ENCODE data around the gene ANKRD63.

GRCh38 chr15:40328751-40329150, 45.9 kb upstream of the ANKRD63 start:
- TF ChIP-seq, protein P1, sequence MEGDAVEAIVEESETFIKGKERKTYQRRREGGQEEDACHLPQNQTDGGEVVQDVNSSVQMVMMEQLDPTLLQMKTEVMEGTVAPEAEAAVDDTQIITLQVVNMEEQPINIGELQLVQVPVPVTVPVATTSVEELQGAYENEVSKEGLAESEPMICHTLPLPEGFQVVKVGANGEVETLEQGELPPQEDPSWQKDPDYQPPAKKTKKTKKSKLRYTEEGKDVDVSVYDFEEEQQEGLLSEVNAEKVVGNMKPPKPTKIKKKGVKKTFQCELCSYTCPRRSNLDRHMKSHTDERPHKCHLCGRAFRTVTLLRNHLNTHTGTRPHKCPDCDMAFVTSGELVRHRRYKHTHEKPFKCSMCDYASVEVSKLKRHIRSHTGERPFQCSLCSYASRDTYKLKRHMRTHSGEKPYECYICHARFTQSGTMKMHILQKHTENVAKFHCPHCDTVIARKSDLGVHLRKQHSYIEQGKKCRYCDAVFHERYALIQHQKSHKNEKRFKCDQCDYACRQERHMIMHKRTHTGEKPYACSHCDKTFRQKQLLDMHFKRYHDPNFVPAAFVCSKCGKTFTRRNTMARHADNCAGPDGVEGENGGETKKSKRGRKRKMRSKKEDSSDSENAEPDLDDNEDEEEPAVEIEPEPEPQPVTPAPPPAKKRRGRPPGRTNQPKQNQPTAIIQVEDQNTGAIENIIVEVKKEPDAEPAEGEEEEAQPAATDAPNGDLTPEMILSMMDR (IDR thresholded peaks at IDR 0.05) = no peak
- TF ChIP-seq POLR2A (IDR thresholded peaks at IDR 0.05) = no peak

Measured in tibial nerve (tissue), 3 donors.